ENCODE measurements around the gene B3GNT8.
"Not testable (repeated sequence)": the region's sequence is repeated elsewhere in the genome, so short reads cannot be mapped to it uniquely, and the experiment has no call there.

B3GNT8 gene

DNA sequence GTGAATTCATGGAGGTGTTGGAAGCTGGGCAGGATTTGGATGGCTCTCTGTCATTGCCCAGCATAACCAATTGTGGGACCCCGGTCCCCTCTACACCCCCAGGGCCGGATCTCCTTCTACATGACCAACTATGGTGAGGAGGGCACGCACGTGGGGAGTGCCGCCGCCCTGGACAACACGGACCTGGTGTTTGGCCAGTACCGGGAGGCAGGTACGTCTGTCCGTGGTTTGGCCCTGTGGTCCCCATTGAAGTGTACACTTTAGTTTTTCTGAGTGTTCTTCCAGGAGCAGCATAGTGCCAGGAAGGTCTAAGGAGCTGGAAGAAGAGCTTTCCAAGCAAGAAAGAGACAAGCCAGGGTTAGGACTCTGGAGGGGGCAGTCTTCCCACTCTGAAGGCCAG, 13.2 kb downstream of the B3GNT8 start:
- DNase-seq = no peak

DNA sequence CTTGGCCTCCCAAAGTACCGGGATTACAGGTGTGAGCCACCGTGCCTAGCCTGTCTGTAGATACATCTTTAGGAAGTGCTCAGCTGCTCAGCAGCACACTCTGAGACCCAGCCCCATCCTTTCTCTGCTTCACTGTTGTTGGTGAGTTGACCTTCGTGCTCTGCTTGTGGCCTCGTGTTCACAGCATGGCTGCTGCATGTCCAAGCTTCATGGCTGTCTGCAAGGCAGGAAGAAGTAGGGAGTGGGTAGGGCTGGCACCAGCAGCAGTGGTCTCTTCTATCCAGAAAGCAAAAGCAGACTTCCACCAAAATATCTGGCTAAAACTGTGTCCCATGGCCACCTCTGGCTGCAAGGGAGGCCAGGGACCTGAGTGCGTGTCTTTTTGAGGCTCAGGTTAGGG, 14.2 kb downstream of the B3GNT8 start:
- no peak for DNase-seq

DNA sequence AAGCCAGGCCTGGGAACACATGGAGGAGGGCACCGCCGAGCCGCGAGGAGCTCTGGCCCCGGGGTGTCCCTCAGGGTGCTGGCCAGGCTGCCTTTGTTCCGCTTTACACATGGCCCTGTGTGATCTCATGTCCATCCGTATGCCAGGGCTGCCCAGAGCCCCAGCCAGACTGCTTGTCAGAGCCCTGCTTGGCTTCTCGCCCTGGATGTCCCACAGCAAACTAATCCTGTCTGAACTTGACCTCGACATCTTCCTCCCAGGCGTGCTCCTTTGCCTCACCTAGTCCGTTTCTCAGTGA, 15.3 kb downstream of the B3GNT8 start:
- no peak for DNase-seq

DNA sequence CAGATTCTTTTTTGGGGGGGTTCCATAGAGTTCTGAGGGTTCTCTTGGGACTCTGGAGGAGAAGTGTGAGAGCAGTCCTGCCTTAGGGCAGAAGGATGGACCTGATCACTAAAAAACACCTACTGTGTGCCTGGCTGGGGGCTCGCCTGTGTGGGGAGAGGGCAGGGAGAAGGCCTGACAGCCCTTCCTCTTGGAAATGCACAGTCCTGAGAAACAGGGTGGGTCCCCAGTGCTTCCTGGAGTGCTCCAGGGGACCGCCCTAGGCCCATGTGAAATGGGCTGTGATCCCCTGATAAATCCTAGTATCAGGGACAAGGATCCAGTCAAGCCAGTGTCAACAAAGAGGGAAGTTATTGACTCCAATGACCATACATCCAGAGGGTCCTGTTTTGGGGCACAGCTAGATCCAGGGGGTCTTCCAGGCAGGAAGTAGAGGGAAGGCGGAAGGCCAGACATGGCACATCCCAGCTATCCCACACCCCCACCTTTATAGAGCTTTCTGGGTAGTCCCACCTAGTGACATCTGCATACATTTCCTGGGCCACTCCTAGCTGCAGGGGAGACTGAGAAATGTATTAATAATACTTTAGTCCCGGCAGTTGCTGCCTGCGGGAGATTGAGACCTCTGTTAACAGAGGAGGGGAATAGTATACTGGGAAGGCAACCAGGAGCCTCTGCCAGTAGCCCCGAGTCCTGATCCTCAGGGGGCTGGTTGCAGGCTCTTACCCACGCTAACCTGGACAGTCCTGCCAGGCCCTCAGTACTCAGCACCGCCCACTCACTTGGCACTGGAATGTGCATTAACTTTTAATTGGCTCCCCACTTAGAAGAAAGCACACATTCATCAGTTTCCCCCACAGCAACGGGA, 15.8 kb downstream of the B3GNT8 start:
- DNase-seq = no peak

DNA sequence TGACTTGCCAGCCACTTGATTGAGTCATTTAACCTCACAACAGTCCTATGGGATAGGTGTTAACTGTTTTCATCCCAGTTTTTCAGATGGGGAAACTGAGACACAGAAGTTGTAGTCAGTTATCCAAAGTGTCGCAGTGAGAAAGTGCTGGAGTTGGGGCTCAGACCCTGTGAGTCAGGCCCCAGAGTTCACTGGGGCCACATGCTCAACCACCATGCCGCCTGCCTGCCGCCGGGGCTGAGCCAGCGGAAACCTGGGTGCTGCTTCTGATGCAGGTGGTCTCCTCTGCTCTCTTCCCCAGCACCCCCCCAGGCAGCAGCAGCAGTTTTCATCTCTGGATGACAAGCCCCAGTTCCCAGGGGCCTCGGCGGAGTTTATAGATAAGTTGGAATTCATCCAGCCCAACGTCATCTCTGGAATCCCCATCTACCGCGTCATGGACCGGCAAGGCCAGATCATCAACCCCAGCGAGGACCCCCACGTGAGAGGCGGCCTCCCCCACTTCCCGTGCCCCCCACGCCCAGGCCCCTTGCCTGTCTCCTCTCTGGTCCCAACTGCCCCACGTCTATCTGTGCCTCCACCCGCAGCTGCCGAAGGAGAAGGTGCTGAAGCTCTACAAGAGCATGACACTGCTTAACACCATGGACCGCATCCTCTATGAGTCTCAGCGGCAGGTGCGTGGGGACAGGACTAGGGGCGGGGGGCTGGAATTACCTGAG, 16.7 kb downstream of the B3GNT8 start:
- no peak for DNase-seq

DNA sequence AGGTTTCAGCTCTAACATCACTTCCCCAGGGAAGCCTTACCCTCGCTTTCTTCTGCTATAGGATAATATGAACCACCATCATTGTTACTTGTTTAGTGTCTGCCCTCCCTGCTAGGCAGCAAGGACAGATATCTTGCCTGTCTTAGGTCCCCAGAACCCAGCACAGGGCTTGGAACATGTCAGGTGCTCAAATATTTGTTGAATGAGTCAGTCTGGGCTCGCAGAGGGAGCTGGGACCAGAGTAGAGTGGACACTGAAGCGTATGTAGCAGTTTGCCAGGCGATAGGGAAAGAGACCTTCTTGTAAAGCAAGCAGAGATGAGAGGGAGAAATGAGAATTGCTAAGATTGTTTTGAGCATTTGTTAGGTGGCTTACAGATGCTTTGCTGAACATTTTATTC, 17.9 kb downstream of the B3GNT8 start:
- no peak for DNase-seq

DNA sequence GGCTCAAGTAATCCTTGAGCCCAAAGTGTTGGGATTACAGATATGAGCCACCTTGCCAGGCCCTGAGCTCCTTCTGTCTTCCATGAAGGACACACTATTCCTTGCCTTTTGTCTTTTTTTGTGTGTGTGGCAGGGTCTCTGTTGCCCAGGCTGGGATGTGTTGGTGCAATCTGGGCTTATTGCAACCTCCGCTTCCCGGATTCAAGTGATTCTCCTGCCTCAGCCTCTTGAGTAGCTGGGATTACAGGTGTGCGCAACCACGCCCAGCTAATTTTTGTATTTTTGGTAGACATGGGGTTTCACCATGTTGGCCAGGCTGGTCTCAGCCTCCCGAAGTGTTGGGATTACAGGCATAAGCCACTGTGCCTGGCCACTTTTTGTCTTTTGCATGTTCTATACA, 18.3 kb downstream of the B3GNT8 start:
- DNase-seq = not testable (repeated sequence)

DNA sequence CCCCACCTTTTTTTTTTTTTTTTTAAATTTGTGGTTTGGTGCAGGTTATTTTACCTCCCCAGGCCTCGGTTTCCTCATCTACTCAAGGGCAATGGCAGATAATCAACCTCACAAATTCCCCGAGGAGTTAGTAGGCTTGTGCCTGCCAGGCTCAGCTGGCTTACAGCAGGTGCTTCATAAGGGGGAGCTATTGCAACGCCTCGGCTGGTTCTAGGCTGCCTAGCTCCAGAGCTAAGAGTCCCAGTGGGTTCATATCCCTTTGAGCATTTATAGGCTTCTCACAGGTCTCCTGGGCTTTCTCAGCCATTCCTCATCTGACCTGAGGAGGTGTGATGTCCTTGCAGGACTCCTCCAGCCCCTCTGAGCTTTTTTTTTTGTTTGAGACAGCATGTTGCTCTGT, 18.9 kb downstream of the B3GNT8 start:
- no peak for DNase-seq

DNA sequence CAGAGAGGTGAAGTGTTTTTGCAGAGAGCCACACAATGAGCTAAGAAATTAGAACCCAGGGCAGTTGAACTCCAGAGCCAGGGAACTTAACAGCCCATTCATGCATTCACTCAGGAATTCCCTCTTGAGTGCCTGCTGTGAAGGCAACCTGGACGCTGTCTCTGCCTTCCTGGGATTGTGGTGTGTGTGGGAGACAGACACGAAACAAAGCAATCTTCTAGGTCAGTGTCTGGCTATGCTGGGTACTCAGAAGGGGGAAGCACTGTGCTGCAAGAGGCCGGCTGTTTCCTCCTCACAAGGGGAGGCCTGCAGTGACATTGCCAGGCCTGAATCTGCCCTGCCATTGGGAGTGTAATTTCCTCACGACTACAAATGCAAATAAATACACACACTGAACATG, 19.9 kb downstream of the B3GNT8 start:
- DNase-seq = no peak

DNA sequence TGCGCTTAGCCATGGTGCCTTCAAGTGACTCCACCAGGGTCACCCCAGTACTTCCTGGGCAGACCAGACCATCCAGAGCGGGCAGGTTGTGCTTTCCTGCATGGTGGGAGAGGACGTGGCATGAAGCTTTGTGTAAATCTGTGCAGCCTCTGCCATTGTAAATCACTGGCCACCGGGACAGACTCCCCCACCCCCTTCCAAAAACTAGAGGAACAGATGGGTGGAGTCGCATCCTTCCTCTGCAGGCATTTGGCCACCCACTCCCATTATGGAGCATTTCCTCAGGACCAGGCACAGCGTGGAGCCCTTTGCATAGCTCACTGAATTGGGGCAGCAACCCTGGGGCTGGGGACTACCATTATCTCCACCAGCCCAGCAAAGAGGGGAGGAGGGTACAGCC, 21.4 kb downstream of the B3GNT8 start:
- no peak for DNase-seq

DNA sequence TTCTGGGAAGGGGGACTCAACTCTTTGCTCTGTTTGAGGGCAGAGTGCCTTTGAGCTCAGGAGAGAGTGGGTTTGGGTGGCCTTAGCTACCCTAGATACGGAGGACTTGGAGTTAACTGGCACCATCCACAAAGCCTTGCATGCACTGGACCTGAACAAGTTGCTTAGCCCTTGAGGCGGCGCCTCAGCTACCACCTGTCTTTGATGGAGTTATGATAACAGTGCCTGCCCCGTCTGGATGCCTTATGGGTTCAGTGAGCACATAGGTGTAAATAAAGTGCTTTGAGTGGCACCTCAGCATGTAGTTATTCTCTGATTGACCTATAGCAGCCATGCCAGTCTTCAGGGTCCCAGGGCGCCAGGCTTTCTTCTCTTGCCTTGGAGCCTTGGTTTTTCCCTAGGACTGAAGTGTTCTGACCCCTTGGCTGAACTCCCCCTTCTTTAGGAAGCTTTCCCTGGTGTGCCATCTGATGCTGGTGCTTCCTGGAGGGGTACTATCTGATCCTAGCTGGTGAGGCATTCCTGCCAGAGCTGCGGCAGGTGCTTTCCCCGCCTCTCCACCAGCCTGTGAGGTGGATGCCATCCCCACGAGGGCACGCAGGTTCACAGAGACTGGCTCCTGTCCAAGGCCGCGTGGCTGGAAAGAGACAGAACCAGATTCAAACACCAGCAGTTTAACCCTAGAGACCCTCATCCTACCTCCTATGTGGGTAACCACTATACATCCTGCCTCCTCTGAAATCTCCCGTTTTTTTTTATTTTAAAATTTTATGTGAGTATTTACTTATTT, 23.8 kb downstream of the B3GNT8 start:
- no peak for DNase-seq

DNA sequence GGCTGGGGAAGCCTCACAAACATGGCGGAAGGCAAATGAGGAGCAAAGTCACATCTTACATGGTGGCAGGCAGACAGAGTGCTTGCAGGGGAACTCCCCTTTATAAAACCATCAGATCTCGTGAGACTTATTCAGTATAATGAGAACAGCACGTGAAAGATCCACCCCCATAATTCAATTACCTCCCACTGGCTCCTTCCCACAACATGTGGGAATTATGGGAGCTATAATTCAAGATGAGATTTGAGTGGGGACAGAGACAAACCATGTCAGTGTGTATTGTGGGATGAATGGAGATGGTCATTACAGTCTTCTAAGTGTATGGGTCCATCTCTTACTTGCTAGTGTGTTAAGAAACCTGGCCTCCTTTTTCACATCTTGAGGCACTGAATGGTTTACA, 25.2 kb downstream of the B3GNT8 start:
- no peak for DNase-seq

DNA sequence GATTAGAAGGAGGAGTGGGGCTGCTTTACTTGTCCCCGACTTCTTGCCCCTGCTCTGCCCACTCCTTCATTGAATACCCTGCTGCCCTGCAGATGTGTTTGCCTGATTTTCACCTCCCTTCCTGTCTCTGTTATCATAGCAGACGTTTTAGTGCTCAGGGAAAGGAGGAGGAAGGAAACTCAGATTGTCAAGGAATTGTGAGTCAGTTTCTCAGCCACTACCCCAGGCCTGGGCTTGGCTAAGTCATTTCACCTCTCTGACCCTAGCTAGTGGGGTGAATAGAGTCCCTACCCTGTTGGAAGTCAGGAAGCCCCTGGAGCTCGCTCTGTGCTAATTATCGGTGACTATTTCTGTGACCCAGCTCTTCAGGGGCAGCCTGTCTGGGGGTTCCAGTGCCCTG, 25.7 kb downstream of the B3GNT8 start:
- DNase-seq = no peak

DNA sequence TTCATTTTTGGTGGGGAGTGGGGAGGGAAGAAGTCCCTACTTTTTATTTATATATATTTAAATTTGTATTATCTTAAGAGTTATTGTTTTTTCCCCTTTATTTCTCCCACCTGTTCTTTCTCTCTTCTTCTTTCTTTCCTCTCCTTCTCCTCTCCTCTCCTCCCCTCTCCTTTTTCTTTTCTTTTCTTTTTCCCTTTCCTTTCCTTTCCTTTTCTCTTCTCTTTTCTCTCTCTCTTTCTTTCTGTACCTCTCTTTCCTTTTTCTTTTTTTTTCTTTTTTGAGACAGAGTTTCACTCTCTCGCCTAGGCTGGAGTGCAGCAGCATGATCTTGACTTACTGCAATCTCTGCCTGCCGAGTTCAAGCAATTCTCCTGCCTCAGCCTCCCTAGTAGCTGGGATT, 27.6 kb downstream of the B3GNT8 start:
- no peak for DNase-seq

DNA sequence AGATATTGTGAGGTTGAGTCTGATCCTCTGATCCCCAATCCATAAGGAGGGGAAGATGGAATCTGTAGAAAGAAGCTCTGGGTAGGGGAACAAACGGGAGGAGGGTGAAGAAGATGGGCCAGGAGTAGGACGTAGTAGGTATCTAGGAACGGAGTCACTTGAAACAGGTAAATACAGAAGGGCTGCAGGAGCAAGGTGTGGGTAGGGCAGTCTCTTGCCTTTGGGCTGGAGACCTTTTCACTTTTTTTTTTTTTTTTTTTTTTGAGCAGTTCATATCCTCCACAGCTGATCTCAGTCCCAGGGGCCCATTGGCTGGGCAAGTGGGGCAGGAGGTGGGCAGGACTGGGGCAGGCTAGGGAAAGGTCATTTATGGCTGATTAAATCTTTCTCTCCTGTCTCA, 28.1 kb downstream of the B3GNT8 start:
- DNase-seq = no peak

DNA sequence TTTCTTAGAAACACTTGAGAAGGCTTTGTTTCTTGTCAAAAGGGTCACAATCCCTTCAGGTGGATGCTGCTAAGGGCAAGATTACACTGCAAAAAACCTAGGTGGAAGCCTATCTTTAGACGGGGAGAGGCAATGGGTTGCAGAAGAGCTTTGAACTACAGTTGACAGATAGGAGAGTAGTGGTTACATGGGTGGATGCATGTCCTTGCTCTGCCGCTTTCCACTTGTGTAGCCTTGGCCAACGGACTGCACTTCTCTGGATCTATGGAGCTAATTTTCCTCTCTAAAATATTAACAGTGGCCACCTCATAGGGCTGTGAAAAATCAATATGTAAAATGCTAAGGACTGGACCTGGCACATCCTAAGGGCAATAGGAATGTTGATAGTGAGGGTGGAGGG, 28.6 kb downstream of the B3GNT8 start:
- no peak for DNase-seq

DNA sequence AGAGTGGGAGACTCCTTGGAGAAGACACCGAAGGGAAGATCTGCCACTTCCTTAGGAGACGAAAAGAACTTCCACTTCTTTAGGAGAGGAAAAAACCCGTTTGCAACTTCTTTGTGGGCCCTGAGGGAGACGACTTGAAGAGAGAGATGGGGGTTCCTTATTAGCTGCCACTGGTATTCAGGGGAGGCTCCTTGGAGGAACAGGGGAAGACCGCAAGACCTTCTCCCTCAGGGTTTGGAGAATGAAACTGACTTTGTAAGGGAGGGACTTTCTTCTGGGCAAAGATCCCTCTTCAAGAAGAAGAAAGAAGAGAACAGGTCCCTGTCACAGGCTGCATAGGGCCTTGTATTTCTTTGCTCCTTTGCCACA, 29.1 kb downstream of the B3GNT8 start:
- no peak for DNase-seq

DNA sequence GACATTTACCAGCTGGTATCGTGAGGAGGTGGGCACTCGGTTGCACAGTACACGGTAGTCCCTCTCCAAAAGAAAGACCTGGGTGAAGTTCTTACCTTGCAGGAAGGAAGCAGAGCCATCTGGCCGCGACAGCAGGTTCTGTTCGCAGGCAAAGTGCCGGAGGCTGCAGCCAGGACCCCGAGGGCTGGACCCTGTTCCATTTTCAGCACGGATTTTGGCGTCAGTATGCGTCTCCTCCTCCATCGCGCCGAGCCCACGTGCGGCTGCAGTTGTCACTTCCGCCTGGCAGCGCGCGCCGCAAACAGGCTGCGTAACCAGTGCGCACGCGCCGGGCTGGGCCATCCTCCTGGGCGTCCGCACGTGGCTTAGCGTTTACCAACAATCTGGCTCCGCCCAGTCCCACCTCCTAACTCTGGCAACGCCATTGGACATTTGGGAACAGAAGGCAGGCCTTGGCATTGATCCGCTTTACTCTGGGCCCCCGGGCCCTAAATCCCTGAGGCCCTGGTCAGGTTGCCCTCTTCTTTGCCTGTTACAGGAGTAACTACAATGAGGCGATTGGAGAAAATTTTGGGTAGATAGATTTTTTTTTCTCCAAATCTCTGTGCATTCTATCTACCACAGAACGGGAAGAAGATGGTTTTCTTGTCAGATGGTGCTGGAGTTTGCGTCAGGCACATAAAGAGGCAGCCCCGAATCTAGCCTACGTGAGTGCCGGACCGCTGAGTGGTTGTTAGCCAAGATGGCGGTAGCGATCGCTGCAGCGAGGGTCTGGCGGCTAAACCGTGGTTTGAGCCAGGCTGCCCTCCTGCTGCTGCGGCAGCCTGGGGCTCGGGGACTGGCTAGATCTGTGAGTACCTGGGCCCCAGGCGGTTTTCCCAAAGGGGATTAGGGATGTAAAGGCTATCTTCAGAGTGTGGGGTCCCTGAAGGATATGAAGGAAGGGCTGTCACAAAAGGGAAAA, 29.8 kb downstream of the B3GNT8 start, which contains the start of the genes BCKDHA and EXOSC5:
BCKDHA (plus strand) TSS at position 733 of the 964 bp plus-strand sequence; CDS start at position 743, 10 bp downstream.
EXOSC5 (minus strand) TSS at position 274 of the 964 bp plus-strand sequence; CDS start at position 243, 31 bp downstream.
- DNase-seq = peak; percentile 100

DNA sequence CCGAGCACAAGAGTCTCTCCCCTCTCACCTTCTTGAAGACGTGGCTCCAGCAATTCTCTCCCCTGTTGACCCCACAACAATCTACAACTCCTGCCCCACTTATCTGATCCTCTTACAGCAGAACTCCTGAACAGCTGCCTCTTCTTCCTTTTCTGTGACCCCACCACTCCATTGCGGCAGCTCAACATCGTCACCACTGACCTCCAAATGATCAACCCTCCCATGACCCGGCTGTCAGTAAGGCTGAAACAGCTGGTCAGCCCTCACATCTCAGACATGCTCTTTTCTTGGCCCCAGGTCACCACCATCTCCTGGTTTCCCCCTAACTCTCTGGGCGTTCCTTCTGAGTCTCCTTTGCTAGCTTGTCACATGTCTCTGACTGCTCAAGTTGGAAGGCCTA, 31.8 kb downstream of the B3GNT8 start:
- no peak for DNase-seq

DNA sequence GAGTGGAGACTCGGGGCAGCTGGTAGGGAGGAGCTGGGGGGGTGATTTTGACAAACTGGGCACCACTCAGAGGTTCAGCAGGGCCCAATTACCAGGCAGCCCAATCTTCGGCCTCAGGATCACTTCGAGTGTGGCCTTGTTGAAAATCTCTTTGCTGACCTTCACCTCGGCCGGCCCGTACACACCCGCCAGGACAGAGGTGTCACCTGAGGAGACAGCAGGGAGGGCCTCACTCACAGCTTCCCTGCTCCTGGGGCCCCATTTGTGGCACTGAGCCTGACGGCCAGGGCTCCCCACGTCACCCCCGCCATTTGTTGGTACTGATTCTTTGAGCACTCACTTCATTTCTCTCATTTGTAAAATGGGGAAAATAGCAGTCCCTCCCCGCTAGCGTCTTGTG, 34.4 kb downstream of the B3GNT8 start:
- no peak for DNase-seq

DNA sequence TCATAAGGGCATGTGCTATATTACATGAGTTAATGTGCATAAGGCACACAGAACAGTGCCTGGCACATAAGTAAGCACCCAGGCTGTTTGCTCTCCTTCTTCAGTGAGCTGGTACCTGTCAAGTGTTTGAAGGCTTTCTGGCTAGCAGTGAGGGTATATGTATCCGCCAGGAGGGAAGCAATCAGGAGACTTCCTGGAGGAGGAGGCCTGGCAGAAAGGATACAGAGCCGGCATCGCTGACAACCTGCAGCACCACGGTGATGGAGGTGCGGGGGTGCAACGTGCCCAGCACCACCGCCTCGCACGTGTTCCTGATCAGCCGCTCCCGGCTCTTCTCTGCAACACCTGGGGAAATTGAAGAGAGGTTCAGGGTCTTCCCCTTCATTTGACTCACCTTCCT, 35.6 kb downstream of the B3GNT8 start:
- no peak for DNase-seq

DNA sequence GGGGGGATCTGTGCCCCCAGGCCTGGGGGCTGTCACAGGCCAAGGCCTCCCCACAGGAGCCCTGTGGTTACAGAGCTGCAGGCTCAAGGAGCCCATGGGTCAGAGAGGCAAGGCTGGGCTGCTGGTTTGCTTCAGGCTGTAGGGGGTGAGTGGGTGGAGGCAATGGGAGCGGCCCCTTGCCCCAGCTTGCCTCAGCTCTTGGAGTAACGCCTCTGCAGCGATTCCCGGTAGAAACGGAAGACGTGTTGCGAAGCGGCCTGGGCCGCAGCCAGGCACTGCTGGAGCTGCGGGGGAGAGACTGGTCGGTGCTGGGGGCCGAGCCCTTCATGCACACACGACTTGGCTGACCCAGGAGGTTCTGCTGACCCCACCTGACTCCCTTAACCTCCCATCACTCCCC, 40.7 kb downstream of the B3GNT8 start:
- DNase-seq = no peak

DNA sequence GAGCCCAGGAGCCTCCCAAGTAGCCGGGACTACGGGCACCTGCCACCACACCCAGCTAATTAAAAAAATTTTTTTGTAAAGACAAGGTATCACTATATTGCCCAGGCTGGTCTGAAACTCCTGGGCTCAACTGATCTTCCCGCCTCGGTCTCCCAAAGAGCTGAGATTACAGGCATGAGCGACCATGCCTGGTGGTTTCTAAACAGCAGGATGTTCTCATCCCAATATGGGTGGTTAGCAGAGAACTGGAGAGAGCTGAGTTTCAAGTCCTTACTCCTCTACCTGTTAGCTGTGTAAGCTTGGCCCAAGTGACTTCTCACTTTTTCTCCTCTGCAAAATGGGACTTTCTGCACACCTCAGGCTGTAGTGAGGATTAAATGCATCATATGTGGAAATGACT, 42.8 kb downstream of the B3GNT8 start:
- DNase-seq = no peak
